Glutamatergic neuron (in vitro differentiated cells): ENCODE measurements around the gene LRP1B. TPM values are rescaled to one million over a fixed set of nuclear protein-coding genes. Genes with fewer than 3 reads are reported as not detected.
"Not testable (repeated sequence)": the region's sequence is repeated elsewhere in the genome, so short reads cannot be mapped to it uniquely, and the experiment has no call there.

Experiments
- DNase-seq: peaks from one replicate; pipeline ENCODE4 v3.0.0; 2022
- H3K27ac Mint-ChIP-seq: one replicate; pipeline ENCODE4 v1.8.0; 2020; ENCODE audit warnings: mild to moderate bottlenecking, mixed read lengths, inconsistent platforms; ENCODE audit not compliant: unreplicated experiment
- H3K27me3 Mint-ChIP-seq: one replicate; pipeline ENCODE4 v1.8.0; 2020; ENCODE audit warnings: mild to moderate bottlenecking, moderate library complexity, mixed read lengths, inconsistent platforms; ENCODE audit not compliant: unreplicated experiment
- H3K36me3 Mint-ChIP-seq: one replicate; pipeline ENCODE4 v1.8.0; 2020; ENCODE audit warnings: mild to moderate bottlenecking, mixed read lengths, inconsistent platforms; ENCODE audit not compliant: unreplicated experiment
- H3K4me1 Mint-ChIP-seq: one replicate; pipeline ENCODE4 v1.8.0; 2020; ENCODE audit warnings: mild to moderate bottlenecking, low read depth, mixed read lengths, inconsistent platforms; ENCODE audit not compliant: unreplicated experiment
- H3K4me3 Mint-ChIP-seq: one replicate; pipeline ENCODE4 v1.8.0; 2020; ENCODE audit warnings: mild to moderate bottlenecking, mixed read lengths, inconsistent platforms; ENCODE audit not compliant: unreplicated experiment
- H3K9me3 Mint-ChIP-seq: one replicate; pipeline ENCODE4 v1.8.0; 2020; ENCODE audit warnings: mild to moderate bottlenecking, moderate library complexity, mixed read lengths, inconsistent platforms; ENCODE audit not compliant: unreplicated experiment
- total RNA-seq: library from RNA; stranded (reverse); fragmentation: NEBNext Ultra II Directional; extraction: Animal tissue kit (Norgen Biotek cat#: 25700); gene quantifications from one replicate; pipeline ENCODE4 v1.2.1, GENCODE V29; 2021; ENCODE audit not compliant: unreplicated experiment
- TF ChIP-seq, protein P1 (sequence below): fragments of 200-600 bp; sonication (generic); IDR thresholded peaks from one replicate; pipeline ENCODE4 v1.5.0; 2021; ENCODE audit not compliant: partially characterized antibody, unreplicated experiment

Gene LRP1B
- total RNA-seq, 1 donor from 2014 or later: 28.7 TPM

GRCh38 chr2:141182246-141182645 lies 948.6 kb downstream of the LRP1B start:
- TF ChIP-seq, protein P1, sequence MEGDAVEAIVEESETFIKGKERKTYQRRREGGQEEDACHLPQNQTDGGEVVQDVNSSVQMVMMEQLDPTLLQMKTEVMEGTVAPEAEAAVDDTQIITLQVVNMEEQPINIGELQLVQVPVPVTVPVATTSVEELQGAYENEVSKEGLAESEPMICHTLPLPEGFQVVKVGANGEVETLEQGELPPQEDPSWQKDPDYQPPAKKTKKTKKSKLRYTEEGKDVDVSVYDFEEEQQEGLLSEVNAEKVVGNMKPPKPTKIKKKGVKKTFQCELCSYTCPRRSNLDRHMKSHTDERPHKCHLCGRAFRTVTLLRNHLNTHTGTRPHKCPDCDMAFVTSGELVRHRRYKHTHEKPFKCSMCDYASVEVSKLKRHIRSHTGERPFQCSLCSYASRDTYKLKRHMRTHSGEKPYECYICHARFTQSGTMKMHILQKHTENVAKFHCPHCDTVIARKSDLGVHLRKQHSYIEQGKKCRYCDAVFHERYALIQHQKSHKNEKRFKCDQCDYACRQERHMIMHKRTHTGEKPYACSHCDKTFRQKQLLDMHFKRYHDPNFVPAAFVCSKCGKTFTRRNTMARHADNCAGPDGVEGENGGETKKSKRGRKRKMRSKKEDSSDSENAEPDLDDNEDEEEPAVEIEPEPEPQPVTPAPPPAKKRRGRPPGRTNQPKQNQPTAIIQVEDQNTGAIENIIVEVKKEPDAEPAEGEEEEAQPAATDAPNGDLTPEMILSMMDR: no peak
- Mint-ChIP-seq H3K27ac (no peak overlapping the region), H3K36me3 (peaks cover 4% of the 10 kb centered on the region), H3K4me1 (peaks cover 24% of the 10 kb centered on the region), H3K9me3 (peaks cover 3% of the 10 kb centered on the region), H3K27me3 (peaks cover 3% of the 10 kb centered on the region), H3K4me3 (no peak overlapping the region)
- no peak for DNase-seq

DNA sequence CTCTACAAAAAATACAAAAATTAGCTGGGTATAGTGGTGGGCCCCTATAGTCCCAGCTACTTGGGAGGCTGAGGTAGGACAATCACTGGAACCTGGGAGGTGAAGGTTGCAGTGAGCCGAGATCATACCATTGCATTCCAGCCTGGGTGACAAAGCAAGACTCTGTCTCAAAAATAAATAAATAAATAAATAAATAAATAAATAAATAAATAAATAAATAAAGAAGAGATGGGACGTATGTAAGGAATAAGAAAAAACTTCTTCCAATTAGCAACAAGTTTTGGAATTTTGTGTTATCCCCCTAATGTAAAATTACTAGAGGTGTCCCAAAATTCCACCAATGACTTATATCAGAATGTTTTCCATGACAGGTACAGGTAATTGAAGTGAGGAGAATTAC lies 961.7 kb downstream of the LRP1B start:
- not testable (repeated sequence) for H3K4me1 Mint-ChIP-seq, H3K4me3 Mint-ChIP-seq, H3K36me3 Mint-ChIP-seq, DNase-seq, H3K9me3 Mint-ChIP-seq, H3K27ac Mint-ChIP-seq, H3K27me3 Mint-ChIP-seq

- Mint-ChIP-seq H3K4me3 (no peak overlapping the region), H3K27ac (no peak overlapping the region), H3K9me3 (no peaks in the 10 kb centered on the region), H3K36me3 (no peaks in the 10 kb centered on the region), H3K27me3 (peaks cover 1% of the 10 kb centered on the region), H3K4me1 (no peaks in the 10 kb centered on the region)
- TF ChIP-seq, protein P1: no peak
- no peak for DNase-seq
These were observed 968.5 kb downstream of the LRP1B start for GRCh38 chr2:141162314-141162713.

GRCh38 chr2:141151611-141152286 lies 979.1 kb downstream of the LRP1B start:
- H3K27me3 Mint-ChIP-seq: no peaks in the 10 kb centered on the region
- H3K4me1 Mint-ChIP-seq: peaks cover 3% of the 10 kb centered on the region
- H3K36me3 Mint-ChIP-seq: no peaks in the 10 kb centered on the region
- no peak overlapping the region for H3K4me3 Mint-ChIP-seq
- H3K9me3 Mint-ChIP-seq: no peaks in the 10 kb centered on the region
- TF ChIP-seq, protein P1: no peak
- no peak for DNase-seq
- H3K27ac Mint-ChIP-seq: no peak overlapping the region

DNA sequence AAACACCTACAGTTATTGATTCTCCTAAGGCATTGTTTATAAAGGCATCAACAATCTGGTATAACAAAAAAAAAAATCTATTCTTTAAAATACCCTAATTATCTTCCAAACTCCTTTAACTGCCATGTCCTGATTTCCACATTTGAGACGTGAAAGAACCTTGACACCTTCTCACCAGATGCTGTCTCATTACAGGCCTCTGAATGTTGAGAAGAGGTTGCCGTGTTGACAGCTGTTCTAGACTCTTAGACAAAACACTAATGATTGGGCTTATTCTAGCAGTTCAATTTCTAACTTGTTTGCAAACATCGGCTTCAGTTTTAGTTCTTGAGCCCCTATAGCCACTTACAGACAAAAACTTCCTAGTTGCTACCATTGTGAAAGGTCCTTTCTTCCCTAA lies 988.8 kb downstream of the LRP1B start:
- Mint-ChIP-seq H3K36me3 (no peaks in the 10 kb centered on the region), H3K4me3 (no peak overlapping the region), H3K27me3 (no peaks in the 10 kb centered on the region), H3K4me1 (no peaks in the 10 kb centered on the region), H3K27ac (no peak overlapping the region), H3K9me3 (no peaks in the 10 kb centered on the region)
- DNase-seq: no peak
- TF ChIP-seq, protein P1: no peak
